GM12873 (cell line): ENCODE results near the gene PGAM2.

Experiments
- TF ChIP-seq, protein P1 (sequence below): IDR thresholded peaks from 2 replicates; pipeline ENCODE4 v1.5.1; 2012; ENCODE audit warnings: low read depth, mild to moderate bottlenecking, moderate library complexity, low read length, control low read depth; ENCODE audit not compliant: insufficient read depth; ENCODE audit errors: missing control alignments

The PGAM2 gene

DNA sequence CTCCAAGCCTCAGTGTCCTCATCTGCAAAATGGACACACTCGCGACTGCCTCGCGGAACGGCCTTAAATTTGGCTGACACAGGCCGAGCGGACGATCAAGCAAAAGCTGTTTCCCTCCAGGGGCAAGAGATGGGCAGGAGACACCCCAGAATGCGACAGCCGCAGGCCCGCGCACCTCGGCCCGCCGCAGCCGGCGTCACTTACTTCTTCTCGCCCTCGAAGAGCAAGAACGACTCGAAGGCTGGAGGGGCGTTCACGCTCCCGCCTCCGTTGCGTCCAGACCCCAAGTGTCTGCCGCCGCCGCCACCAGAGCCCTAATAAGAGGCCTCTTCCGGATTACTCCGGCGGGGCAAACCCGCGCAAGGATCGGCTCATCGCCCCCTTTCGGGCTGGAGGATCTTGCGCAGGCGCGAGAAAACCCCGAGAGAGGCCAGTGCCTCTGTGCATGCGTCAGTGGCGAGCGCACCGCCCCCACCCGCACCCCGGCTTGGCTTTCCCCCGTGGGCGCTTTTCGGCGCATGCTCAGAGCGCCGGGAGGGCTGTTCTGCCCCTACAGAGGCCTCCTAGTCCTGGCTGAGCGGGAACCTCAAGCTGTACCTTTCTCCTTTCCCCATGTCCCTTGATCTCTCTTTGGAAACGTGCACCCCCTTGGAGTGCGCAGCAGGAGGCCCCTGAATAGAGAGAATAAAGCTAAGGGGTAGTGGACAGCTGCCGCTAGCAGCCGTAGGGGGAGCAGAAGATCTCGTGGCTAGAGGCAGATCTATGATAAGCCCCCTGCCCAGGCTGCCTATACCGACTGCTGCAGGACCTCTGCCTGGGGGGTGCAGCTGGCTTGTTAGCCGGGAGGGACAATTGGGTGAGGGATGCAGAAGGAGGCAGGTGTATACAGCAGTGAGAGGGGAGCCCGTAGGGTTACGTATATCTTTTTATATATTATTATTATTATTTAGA, 46.2 kb downstream of the PGAM2 start:
- TF ChIP-seq, protein P1, sequence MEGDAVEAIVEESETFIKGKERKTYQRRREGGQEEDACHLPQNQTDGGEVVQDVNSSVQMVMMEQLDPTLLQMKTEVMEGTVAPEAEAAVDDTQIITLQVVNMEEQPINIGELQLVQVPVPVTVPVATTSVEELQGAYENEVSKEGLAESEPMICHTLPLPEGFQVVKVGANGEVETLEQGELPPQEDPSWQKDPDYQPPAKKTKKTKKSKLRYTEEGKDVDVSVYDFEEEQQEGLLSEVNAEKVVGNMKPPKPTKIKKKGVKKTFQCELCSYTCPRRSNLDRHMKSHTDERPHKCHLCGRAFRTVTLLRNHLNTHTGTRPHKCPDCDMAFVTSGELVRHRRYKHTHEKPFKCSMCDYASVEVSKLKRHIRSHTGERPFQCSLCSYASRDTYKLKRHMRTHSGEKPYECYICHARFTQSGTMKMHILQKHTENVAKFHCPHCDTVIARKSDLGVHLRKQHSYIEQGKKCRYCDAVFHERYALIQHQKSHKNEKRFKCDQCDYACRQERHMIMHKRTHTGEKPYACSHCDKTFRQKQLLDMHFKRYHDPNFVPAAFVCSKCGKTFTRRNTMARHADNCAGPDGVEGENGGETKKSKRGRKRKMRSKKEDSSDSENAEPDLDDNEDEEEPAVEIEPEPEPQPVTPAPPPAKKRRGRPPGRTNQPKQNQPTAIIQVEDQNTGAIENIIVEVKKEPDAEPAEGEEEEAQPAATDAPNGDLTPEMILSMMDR: peak; percentile 67
